ENCODE results near the gene GDI1. TPM values are rescaled to one million over a fixed set of nuclear protein-coding genes. Genes with fewer than 3 reads are reported as not detected.

Gene GDI1
- total and polyA plus RNA-seq, 9 of the 15 experiments (the other 6 are each of a cell fraction or from before 2014, with no cell fraction given), result 0.97 to 82.6 (median 37.5) TPM

DNA sequence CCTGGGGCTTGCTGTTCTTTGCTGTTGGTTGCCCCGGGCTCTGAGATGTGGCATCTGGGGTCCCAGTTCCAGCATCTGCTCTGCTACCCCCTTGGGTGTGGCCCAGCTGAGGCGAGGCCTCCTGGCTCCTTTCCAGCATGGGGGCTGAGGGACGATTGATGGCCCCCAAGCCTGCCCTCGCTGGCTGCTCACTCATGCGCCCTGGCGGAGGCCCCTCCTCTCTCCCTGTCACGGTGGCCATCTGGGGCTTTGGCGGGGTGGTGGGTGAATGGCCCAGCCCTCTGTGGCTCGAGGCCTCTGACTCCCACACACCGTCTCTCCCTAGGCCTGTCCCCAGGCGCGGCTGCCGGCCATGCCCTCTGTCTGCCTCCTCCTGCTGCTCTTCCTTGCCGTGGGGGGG, 22.9 kb downstream of the GDI1 start (continued):
- TF ChIP-seq, protein P1, sequence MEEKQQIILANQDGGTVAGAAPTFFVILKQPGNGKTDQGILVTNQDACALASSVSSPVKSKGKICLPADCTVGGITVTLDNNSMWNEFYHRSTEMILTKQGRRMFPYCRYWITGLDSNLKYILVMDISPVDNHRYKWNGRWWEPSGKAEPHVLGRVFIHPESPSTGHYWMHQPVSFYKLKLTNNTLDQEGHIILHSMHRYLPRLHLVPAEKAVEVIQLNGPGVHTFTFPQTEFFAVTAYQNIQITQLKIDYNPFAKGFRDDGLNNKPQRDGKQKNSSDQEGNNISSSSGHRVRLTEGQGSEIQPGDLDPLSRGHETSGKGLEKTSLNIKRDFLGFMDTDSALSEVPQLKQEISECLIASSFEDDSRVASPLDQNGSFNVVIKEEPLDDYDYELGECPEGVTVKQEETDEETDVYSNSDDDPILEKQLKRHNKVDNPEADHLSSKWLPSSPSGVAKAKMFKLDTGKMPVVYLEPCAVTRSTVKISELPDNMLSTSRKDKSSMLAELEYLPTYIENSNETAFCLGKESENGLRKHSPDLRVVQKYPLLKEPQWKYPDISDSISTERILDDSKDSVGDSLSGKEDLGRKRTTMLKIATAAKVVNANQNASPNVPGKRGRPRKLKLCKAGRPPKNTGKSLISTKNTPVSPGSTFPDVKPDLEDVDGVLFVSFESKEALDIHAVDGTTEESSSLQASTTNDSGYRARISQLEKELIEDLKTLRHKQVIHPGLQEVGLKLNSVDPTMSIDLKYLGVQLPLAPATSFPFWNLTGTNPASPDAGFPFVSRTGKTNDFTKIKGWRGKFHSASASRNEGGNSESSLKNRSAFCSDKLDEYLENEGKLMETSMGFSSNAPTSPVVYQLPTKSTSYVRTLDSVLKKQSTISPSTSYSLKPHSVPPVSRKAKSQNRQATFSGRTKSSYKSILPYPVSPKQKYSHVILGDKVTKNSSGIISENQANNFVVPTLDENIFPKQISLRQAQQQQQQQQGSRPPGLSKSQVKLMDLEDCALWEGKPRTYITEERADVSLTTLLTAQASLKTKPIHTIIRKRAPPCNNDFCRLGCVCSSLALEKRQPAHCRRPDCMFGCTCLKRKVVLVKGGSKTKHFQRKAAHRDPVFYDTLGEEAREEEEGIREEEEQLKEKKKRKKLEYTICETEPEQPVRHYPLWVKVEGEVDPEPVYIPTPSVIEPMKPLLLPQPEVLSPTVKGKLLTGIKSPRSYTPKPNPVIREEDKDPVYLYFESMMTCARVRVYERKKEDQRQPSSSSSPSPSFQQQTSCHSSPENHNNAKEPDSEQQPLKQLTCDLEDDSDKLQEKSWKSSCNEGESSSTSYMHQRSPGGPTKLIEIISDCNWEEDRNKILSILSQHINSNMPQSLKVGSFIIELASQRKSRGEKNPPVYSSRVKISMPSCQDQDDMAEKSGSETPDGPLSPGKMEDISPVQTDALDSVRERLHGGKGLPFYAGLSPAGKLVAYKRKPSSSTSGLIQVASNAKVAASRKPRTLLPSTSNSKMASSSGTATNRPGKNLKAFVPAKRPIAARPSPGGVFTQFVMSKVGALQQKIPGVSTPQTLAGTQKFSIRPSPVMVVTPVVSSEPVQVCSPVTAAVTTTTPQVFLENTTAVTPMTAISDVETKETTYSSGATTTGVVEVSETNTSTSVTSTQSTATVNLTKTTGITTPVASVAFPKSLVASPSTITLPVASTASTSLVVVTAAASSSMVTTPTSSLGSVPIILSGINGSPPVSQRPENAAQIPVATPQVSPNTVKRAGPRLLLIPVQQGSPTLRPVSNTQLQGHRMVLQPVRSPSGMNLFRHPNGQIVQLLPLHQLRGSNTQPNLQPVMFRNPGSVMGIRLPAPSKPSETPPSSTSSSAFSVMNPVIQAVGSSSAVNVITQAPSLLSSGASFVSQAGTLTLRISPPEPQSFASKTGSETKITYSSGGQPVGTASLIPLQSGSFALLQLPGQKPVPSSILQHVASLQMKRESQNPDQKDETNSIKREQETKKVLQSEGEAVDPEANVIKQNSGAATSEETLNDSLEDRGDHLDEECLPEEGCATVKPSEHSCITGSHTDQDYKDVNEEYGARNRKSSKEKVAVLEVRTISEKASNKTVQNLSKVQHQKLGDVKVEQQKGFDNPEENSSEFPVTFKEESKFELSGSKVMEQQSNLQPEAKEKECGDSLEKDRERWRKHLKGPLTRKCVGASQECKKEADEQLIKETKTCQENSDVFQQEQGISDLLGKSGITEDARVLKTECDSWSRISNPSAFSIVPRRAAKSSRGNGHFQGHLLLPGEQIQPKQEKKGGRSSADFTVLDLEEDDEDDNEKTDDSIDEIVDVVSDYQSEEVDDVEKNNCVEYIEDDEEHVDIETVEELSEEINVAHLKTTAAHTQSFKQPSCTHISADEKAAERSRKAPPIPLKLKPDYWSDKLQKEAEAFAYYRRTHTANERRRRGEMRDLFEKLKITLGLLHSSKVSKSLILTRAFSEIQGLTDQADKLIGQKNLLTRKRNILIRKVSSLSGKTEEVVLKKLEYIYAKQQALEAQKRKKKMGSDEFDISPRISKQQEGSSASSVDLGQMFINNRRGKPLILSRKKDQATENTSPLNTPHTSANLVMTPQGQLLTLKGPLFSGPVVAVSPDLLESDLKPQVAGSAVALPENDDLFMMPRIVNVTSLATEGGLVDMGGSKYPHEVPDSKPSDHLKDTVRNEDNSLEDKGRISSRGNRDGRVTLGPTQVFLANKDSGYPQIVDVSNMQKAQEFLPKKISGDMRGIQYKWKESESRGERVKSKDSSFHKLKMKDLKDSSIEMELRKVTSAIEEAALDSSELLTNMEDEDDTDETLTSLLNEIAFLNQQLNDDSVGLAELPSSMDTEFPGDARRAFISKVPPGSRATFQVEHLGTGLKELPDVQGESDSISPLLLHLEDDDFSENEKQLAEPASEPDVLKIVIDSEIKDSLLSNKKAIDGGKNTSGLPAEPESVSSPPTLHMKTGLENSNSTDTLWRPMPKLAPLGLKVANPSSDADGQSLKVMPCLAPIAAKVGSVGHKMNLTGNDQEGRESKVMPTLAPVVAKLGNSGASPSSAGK (IDR thresholded peaks at IDR 0.05), result peak; percentile 26; the same call in 1 of the 2 replicates
- TF ChIP-seq ZNF583 (CRISPR knock-in tag; IDR thresholded peaks at IDR 0.05), result no peak
- TF ChIP-seq, protein P2, sequence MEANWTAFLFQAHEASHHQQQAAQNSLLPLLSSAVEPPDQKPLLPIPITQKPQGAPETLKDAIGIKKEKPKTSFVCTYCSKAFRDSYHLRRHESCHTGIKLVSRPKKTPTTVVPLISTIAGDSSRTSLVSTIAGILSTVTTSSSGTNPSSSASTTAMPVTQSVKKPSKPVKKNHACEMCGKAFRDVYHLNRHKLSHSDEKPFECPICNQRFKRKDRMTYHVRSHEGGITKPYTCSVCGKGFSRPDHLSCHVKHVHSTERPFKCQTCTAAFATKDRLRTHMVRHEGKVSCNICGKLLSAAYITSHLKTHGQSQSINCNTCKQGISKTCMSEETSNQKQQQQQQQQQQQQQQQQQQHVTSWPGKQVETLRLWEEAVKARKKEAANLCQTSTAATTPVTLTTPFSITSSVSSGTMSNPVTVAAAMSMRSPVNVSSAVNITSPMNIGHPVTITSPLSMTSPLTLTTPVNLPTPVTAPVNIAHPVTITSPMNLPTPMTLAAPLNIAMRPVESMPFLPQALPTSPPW (CRISPR knock-in tag; IDR thresholded peaks at IDR 0.05), result peak; percentile 65
- TF ChIP-seq NFIC (IDR thresholded peaks at IDR 0.05), result peak; percentile 80
- no peak for TF ChIP-seq ARID1B (IDR thresholded peaks at IDR 0.05)
- peak; percentile 37 to 55; a peak in 2 of 4 replicates for TF ChIP-seq NRF1 (conservative IDR thresholded peaks at IDR 0.05 in 1 of 2, IDR thresholded peaks at IDR 0.05 in 1 of 2)
- no peak for TF ChIP-seq POLR2AphosphoS5 (IDR thresholded peaks at IDR 0.05; ENCODE audit: control insufficient read depth, insufficient read depth, low read depth, low read length)
- no peak for TF ChIP-seq ZNF184 (CRISPR knock-in tag; IDR thresholded peaks at IDR 0.05)
- peak; percentile 42; the same call in 1 of the 2 replicates for TF ChIP-seq EGR1 (conservative IDR thresholded peaks at IDR 0.05)
- TF ChIP-seq, protein P3, sequence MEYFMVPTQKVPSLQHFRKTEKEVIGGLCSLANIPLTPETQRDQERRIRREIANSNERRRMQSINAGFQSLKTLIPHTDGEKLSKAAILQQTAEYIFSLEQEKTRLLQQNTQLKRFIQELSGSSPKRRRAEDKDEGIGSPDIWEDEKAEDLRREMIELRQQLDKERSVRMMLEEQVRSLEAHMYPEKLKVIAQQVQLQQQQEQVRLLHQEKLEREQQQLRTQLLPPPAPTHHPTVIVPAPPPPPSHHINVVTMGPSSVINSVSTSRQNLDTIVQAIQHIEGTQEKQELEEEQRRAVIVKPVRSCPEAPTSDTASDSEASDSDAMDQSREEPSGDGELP (CRISPR knock-in tag; IDR thresholded peaks at IDR 0.05; ENCODE audit: borderline replicate concordance), result peak; percentile 35; the same call in 1 of the 2 replicates
- TF ChIP-seq MAFF (IDR thresholded peaks at IDR 0.05; ENCODE audit: low read length), result no peak
- no peak for TF ChIP-seq KLF6 (CRISPR knock-in tag; IDR thresholded peaks at IDR 0.05; ENCODE audit: borderline replicate concordance)
- TF ChIP-seq, protein P4, sequence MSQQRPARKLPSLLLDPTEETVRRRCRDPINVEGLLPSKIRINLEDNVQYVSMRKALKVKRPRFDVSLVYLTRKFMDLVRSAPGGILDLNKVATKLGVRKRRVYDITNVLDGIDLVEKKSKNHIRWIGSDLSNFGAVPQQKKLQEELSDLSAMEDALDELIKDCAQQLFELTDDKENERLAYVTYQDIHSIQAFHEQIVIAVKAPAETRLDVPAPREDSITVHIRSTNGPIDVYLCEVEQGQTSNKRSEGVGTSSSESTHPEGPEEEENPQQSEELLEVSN (IDR thresholded peaks at IDR 0.05; ENCODE audit: borderline replicate concordance in 1 of 2, extremely low read depth in 1 of 2, insufficient read depth in 1 of 2, insufficient read length in 1 of 2, low read depth in 1 of 2, low read length in 1 of 2, poor library complexity in 1 of 2, severe bottlenecking in 1 of 2), result peak in 1 of 2 experiments; percentile 36
